ENCODE data around the gene EPHB1. TPM values are rescaled to one million over a fixed set of nuclear protein-coding genes. Genes with fewer than 3 reads are reported as not detected.

The EPHB1 gene
- total RNA-seq, result 0.33 and 0.78 TPM in 2 replicates

GRCh38 chr3:134794950-134795745 is at the start of gene EPHB1:
TSS of gene EPHB1 (plus strand) at chr3:134795260.
- peak; percentile 57 for DNase-seq (ENCODE audit: low read depth, low spot score)

DNA sequence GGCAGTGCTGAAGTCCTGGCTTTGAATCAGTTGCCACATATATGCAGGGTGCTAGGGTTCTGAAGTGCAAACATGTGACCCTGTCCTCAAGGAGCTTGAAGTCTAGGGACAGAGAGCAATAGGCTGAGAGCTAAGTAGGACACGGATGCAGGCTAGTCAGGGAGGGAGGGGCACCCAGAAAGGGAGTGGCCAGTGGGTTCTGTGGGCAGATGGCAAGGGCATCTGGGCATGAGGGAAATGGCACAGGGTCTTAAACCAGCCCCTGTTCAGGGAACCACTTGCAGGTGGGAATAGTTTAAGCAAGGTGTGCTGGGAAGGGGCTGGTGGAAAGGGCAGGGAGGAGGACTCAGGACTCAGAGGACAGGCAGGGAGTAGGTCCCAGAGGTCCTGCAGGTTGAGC is 46.4 kb upstream of the EPHB1 start:
- DNase-seq (ENCODE audit: low read depth, low spot score), result no peak

DNA sequence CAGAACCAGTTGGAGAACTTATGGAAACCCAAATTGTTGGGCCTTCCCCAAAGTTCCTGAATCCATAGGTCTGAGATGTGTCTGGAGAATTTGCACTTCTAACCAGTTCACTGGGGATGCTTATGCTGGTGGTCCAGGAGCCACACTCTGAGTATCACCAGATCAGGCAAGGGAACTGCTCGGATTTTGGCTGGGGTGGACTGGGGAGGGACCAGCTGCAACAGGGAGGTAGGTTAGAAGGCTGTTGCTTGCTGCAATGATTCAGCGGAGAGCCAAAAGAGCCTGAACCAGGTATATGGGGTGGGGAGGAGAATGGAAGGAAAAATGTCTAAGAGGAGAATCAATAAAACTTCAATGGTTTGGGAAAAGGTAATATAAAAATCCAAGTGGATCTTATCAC is 45.9 kb upstream of the EPHB1 start:
- DNase-seq (ENCODE audit: low read depth, low spot score), result no peak

DNA sequence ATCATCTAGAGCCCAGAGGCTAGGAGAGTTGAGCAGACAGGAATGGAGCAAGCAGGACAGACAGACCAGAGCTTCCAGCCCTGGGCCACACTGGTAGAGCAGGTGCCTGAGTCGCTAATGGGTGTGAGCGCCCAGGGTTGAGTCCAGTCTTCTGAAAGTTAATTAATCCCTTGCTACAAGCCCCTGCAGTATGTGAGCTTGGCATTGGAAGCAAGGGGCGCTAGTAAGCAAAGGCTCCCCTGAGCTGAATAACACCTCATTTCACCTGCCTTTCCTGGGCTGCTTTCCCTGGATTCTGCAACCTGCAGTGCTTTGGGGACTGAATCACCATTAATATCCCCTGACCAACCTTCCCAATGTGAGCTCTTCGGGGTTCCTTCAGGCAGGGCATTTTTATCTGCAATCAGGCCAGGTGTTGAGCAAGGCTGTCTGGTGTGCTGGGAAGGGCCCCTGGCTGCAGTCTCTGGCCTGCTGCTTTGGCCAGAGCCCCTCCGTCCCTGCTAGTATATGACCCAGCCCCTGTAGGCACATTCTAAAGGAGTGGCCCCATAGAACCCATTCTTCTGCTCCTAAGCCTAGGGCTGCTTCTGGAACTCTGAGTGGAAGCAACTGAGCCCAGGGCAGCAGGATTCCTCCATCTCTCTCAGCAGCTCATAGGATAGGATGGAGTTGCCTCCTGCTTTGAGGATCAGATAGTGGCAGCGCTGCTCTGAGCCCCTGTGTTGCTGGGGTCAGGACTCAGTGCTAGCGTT is 45.1 kb upstream of the EPHB1 start:
- DNase-seq (ENCODE audit: low read depth, low spot score), result no peak

- no peak for DNase-seq (ENCODE audit: low read depth, low spot score)
These were observed 43.2 kb upstream of the EPHB1 start for GRCh38 chr3:134751831-134752230.

DNA sequence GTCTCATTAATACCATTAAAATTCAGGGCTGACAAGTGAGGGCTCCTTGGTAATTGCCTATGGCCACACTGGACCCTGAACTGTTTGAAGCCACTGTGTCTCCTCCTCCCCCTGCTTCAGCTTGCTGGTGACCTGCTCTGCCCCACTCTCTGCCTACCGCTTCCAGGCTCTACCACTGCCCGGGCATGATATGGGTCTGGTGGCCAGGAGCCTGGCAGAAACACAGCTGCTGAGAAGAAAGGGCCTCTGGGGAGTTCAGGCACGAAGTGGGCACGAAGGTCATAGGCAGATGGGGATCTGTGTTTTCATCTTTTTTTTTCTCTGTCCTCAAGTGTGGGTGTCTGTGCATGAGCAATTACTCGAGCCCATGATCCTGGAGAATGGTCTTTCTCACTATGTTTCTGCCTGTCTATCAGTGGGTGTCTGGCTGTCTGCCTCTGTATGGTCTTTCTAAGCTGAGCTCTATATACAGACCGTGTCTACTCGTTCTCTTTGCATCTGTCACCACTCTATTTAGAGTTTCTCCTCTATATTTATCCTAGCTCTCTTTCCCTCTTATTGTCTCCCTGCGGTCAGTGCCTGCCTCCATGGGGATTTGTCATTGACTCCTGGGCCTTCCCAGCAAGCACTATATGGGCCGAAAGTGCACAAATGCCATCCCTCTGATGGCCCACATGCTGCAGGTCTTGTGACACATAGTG is 42.1 kb upstream of the EPHB1 start:
- no peak for DNase-seq (ENCODE audit: low read depth, low spot score)

DNA sequence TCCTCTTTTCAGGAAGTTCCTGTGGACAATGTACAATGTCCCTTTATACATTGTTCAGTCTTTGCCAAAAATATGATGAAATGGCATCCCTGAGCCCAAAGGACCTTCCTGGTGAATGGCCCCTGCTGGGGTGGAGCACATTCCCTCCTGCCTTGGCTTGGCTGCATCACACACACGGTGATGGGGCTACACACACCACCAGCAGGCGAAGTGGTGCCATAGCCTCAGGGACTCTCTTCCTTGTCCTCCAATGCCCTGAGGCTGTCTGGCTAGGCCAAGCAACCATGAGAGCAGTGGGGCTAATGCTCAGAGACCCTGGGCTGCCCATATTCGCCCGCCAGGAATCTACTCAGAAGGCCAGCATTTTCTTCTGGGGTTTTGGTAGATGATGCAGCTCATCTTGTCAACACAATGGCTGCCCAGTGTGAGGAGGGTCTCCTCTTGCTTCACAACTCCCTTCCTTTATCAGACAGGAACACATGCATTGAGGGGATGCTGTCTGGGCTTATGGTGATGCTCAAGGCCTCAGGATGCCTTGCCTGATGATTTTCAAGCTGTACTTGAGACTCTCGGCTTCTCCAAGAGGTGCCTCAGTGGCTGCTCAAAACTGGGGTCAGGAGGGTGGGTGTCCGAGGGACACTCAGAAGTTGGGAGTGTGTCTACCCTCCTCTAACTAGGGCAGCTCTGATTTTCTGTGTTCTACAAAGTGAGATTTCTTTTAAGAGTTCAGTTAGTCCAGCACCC is 40.9 kb upstream of the EPHB1 start:
- DNase-seq (ENCODE audit: low read depth, low spot score), result no peak

DNA sequence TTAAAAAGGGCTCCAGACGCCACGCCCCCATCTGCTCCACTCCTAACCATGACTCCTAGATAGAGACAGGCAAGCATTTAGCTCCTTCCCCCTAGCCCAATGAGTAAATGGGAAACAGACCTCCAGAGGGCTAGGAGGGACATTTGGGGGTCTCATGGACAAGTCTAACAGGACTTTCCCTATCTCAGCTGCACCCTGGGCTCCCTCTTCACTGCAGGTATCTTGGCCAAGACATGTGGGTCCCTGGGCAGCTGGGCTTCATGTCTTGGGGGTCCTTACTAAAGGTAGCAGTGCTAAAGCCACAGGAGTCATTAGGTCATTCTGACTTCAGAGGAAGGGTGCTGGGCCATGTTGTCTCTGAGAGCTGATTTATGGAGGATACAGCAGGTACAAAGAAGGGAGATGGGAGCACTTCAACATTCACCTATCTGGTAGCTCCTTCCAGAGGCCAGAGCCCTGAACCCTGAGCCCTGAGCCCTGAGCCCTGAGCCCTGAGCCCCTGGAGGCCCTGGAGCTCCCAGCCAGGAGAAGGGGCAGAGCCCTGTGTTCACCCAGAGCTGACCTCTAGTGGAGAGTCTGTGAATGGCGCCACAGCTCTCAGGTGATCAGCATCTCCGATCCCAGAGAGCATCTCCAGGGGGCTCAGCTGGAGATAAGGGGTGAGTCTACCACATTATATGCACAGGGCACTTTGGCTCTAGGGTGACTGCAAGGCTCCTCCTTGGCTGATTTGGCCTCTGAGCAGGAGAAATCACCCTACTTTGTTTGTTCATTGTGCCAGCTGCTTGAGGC is 40.1 kb upstream of the EPHB1 start:
- no peak for DNase-seq (ENCODE audit: low read depth, low spot score)

- DNase-seq (ENCODE audit: low read depth, low spot score), result no peak
These were observed 39.2 kb upstream of the EPHB1 start for GRCh38 chr3:134755821-134756220.

- no peak for DNase-seq (ENCODE audit: low read depth, low spot score)
These were observed 37.5 kb upstream of the EPHB1 start for GRCh38 chr3:134757549-134758069.

DNA sequence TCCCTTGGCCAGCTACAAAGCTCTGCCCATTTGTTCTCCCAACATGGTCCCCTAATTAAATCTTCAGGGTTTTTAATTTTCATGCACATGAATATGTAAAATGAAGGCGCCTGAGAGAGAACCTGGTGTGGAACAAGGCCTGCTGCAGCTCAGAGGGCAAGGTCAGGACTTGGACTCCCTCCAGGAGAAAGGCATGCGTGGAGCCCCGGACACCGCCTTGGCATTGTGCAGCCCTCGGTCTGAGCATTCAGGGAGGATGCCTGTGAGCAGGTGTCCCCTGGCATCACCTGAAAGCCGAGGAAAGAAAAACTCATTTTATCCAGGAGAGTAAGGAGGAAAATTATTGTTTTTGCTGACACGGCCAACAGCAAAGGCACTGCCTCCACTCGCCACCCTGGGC is 33.8 kb upstream of the EPHB1 start:
- no peak for DNase-seq (ENCODE audit: low read depth, low spot score)

DNA sequence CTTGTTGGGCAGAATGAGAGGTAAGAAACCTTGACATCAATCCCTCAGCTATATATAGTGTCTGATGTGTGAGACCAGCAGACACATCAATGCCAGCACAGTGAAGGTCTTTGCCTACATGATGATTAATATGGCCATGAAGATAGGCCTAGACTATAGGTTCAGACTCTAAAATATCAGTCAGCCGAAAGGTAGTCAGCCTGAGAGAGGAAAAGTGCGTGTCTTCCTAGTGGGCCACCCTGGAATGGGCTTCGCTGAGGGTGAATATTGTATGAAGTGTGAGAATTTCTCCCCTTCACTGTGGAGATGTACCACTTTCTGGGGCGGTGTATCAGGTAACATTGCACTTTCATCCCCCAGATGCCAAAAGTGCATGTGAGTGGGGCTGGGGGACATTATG is 33.0 kb upstream of the EPHB1 start:
- no peak for DNase-seq (ENCODE audit: low read depth, low spot score)

GRCh38 chr3:134765468-134765867 is 29.6 kb upstream of the EPHB1 start:
- no peak for DNase-seq (ENCODE audit: low read depth, low spot score)

- DNase-seq (ENCODE audit: low read depth, low spot score), result no peak
These were observed 28.8 kb upstream of the EPHB1 start for GRCh38 chr3:134766290-134766689.

DNA sequence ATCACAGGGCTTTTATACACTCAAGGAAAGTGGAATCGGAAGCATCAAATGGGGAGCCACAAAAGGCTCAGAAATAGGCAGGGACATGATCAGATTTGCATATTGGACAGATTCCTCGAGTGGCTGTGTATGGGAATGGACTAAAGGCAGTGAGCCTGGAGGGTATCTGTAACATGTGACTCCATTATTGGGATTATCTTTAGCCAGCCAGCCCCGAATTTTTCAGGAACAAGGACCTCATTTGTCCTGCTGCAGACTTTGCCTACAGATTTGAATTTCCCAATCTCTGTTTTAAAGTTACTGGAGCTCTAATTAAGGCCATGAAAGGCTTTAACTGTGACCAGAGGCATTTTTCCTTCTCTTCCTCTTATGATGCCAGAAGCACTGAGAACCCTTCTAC is 26.9 kb upstream of the EPHB1 start:
- DNase-seq (ENCODE audit: low read depth, low spot score), result no peak

DNA sequence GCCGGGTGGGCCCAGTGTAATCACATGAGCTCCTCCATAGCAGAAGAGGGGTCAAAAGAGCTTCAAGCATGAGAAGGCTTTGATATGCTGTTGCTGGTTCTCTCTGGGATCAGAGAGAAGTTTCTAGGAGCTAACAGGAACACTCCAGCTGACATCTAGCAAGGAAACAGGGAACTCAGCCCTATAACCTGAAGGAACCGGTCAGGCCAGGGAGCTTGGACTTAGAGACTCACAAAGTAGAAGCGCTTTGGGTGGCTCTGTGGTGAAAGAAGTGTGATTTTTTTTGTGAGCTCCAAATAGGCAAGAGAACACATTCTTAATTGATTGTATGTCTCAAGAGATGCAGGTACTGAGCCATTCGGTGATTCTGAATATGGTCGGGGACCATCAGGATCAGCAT is 26.2 kb upstream of the EPHB1 start:
- no peak for DNase-seq (ENCODE audit: low read depth, low spot score)

DNA sequence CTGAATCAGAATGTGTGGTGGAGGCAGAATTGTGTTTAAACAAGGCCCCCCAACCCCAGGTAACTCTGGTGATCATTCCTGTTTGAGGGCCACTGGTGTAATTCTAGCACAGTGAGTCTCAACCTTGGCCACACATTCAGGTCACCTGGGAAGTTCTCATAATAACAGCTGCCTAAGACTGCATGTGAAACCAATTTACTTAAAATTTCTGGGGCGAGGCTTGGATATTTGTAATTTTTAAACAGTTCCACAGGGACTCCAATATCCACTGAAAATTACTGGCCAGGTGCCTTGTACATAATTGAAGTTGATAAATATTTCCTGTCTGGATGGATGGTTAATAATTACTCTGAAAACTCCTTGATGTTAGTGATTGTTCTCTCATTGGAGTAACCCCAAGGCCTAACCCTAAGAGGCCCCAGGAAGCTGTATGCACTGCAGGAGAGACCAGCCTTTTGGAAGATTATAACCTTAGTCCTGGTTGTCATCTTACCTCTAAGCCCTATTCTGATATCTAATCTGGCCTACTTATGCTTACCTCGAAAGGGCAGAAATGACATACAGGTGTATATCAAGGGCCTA is 25.7 kb upstream of the EPHB1 start:
- no peak for DNase-seq (ENCODE audit: low read depth, low spot score)

DNA sequence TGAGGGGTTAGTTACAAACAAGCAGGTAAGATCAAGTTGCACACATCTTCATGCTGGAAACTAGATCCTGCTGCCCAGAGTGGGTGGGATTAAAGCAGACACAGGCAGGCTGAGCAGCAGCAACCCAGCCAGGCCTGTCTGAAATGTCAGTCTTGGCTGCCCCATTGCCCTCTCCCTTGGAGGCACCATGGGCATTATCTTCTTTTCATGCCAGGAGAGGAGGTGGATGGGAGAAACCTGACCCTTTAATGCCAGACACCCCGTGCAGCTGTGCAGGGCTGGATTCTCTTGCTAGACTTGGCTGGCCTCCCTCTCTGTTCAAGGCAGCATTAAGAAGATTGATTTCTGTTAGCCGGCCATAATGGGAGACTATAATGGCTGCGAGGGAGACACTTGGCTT is 23.0 kb upstream of the EPHB1 start:
- DNase-seq (ENCODE audit: low read depth, low spot score), result no peak

DNA sequence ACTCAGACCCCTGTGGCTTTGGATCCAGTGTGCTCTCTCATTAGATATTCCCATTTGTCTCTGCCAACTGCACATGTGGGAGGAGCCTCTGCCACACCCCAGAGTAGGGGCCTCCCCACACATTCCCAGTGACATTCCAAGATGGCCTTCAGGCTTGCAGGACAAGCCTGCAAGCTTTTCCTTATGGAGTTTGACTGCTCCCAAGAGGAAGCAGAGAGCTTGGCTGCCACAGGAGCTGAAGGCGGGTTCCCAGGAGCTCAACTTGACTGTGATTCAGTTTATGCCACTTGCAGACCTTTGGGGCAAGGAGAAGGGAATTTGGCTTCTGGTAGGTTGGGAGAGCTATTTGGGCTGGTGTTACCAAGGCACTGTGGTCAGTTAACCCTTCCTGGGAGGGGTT is 22.5 kb upstream of the EPHB1 start:
- no peak for DNase-seq (ENCODE audit: low read depth, low spot score)

- no peak for DNase-seq (ENCODE audit: low read depth, low spot score)
These were observed 19.2 kb upstream of the EPHB1 start for GRCh38 chr3:134775831-134776230.
